Peyer's patch (tissue), 4 donors: ENCODE results near the gene KIAA0040.

Source experiments
- POLR2A ChIP-seq, 2 donors: fragments of 450-650 bp; IDR thresholded peaks; one replicate each; pipeline ENCODE4 v1.5.1; 2017; ENCODE audit warnings: antibody characterized with exemption in 2 of 2, mild to moderate bottlenecking in 2 of 2, moderate library complexity in 2 of 2
- TF ChIP-seq, protein P1 (sequence below), 6 experiments: fragments of 450-650 bp in 4 of 6; fragments of 200-600 bp in 2 of 6; sonication (generic) in 1 of 6; IDR thresholded peaks; one replicate each; pipeline ENCODE4 v1.5.1; 2017 to 2019; ENCODE audit warnings: antibody characterized with exemption in 6 of 6, mild to moderate bottlenecking in 3 of 6, moderate library complexity in 1 of 6

DNA sequence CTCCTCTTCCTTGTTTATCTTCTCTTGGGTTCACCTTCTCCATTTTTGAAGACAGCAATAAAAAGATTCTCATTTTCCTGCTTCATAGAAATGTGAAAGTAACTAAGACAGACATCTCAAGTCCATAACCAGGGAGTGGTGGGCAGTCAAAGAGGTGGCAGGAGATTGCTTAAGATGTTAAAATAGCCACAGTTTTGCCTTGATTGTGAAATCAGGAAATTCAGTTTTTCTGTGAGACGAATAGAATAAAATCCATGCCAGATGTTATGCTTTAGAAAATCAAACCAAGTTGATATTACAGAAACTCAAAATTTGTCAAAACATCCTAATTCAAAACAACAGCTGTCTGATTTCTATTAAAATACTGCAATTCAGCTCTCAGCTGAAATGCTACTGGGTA is 67.7 kb downstream of the KIAA0040 start:
- TF ChIP-seq, protein P1, sequence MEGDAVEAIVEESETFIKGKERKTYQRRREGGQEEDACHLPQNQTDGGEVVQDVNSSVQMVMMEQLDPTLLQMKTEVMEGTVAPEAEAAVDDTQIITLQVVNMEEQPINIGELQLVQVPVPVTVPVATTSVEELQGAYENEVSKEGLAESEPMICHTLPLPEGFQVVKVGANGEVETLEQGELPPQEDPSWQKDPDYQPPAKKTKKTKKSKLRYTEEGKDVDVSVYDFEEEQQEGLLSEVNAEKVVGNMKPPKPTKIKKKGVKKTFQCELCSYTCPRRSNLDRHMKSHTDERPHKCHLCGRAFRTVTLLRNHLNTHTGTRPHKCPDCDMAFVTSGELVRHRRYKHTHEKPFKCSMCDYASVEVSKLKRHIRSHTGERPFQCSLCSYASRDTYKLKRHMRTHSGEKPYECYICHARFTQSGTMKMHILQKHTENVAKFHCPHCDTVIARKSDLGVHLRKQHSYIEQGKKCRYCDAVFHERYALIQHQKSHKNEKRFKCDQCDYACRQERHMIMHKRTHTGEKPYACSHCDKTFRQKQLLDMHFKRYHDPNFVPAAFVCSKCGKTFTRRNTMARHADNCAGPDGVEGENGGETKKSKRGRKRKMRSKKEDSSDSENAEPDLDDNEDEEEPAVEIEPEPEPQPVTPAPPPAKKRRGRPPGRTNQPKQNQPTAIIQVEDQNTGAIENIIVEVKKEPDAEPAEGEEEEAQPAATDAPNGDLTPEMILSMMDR (IDR thresholded peaks at IDR 0.05): no peak
- no peak for TF ChIP-seq POLR2A (IDR thresholded peaks at IDR 0.05)
